K562 (cell line): ENCODE data around the gene HMBS. TPM values are rescaled to one million over a fixed set of nuclear protein-coding genes. Genes with fewer than 3 reads are reported as not detected.

Experiments used
- ARHGAP35 ChIP-seq: fragments of 450-650 bp; IDR thresholded peaks from 2 replicates; pipeline ENCODE4 v1.6.1; 2018; ENCODE audit not compliant: partially characterized antibody
- BCLAF1 ChIP-seq, 2 experiments: fragments of 450-650 bp in 1 of 2; IDR thresholded peaks; 2 replicates each; pipeline ENCODE4 v1.6.1; 2011 to 2017; ENCODE audit warnings: low read depth in 2 of 2, antibody characterized with exemption in 1 of 2, borderline replicate concordance in 1 of 2, low read length in 1 of 2, mild to moderate bottlenecking in 1 of 2, mixed read lengths in 1 of 2; ENCODE audit not compliant: control insufficient read depth in 1 of 2
- CBFA2T2 ChIP-seq: fragments of 450-650 bp; conservative IDR thresholded peaks from 2 replicates; pipeline ENCODE4 v1.6.1; 2017; ENCODE audit warnings: mild to moderate bottlenecking
- GATAD2A ChIP-seq: fragments of 450-650 bp; IDR thresholded peaks from 2 replicates; pipeline ENCODE4 v1.6.1; 2017
- HINFP ChIP-seq: fragments of 450-650 bp; conservative IDR thresholded peaks from 2 replicates; pipeline ENCODE4 v1.6.1; 2016; ENCODE audit warnings: missing genetic modification characterization, low read depth, mild to moderate bottlenecking, control low read depth, missing compliant biosample characterization
- NCOR1 ChIP-seq: fragments of 450-650 bp; IDR thresholded peaks from 2 replicates; pipeline ENCODE4 v1.6.1; 2016; ENCODE audit warnings: mild to moderate bottlenecking, moderate library complexity
- NONO ChIP-seq, 2 experiments: fragments of 200-400 bp in 1 of 2; fragments of 450-650 bp in 1 of 2; formaldehyde crosslinking in 1 of 2; IDR thresholded peaks; 2 replicates each; pipeline ENCODE4 v1.6.1; 2017; ENCODE audit warnings: low read depth in 2 of 2, mild to moderate bottlenecking in 2 of 2, moderate library complexity in 2 of 2, low read length in 1 of 2
- NR2C2 ChIP-seq, 2 experiments: fragments of 200-800 bp in 1 of 2; sonication (Bioruptor generic) in 1 of 2; sonication (generic) in 1 of 2; formaldehyde crosslinking in 1 of 2; IDR thresholded peaks; 2 replicates each; pipeline versions ENCODE4 v1.6.1 to v1.8.0; 2016 to 2022; ENCODE audit warnings: mild to moderate bottlenecking in 1 of 2, missing compliant biosample characterization in 1 of 2, missing genetic modification characterization in 1 of 2, missing genetic modification reagents in 1 of 2
- RCOR1 ChIP-seq, 2 experiments: IDR thresholded peaks; 2 replicates each; pipeline ENCODE4 v1.6.1; 2012; ENCODE audit warnings: low read depth in 2 of 2, low read length in 2 of 2, borderline replicate concordance in 1 of 2, improper control_type of control experiment in 1 of 2
- SRF ChIP-seq, 2 experiments: fragments of 250-450, 450-650 bp in 1 of 2; sonication (Bioruptor Pico) in 1 of 2; sonication (generic) in 1 of 2; formaldehyde crosslinking; IDR thresholded peaks; 2 replicates each; pipeline versions ENCODE4 v1.5.0 to v1.5.1; 2020 to 2022; ENCODE audit warnings: mild to moderate bottlenecking in 1 of 2, missing genetic modification reagents in 1 of 2
- THAP7 ChIP-seq: fragments of 250-450 bp; sonication (Bioruptor Pico); IDR thresholded peaks from 2 replicates; pipeline ENCODE4 v1.5.0; 2021
- U2AF2 ChIP-seq: fragments of 200-400 bp; formaldehyde crosslinking; optimal IDR thresholded peaks from 2 replicates; pipeline ENCODE3; 2017; ENCODE audit warnings: low read depth, mild to moderate bottlenecking, low read length
- USF1 ChIP-seq: sonication (generic); formaldehyde crosslinking; IDR thresholded peaks from 2 replicates; pipeline ENCODE4 v1.9.0; 2022; ENCODE audit warnings: mild to moderate bottlenecking, missing genetic modification reagents
- ZFPM2 ChIP-seq: fragments of 250-450 bp; sonication (Bioruptor Pico); IDR thresholded peaks from 2 replicates; pipeline ENCODE4 v1.5.1; 2022; ENCODE audit warnings: mild to moderate bottlenecking
- ZNF518B ChIP-seq: fragments of 250-450 bp; sonication (Bioruptor Pico); IDR thresholded peaks from 2 replicates; pipeline ENCODE4 v1.5.0; 2021; ENCODE audit warnings: mild to moderate bottlenecking, moderate library complexity
- polyA plus RNA-seq, 8 experiments: library from polyadenylated mRNA; depleted of rRNA in 4 of 8; stranded (reverse) in 5 of 8; unstranded in 3 of 8; fragments of >200 nt; fragmentation: Nextera tagmentation in 2 of 8; fragmentation: Illumina TruSeq in 1 of 8; extraction: Ambion mirVana in 2 of 8; extraction: Trizol in 1 of 8; gene quantifications; 2 replicates each; pipeline versions ENCODE4 v1.2.1 to v1.2.3, GENCODE V29; 2011 to 2014; ENCODE audit warnings: inconsistent platforms in 1 of 8, missing spikeins in 1 of 8
- total RNA-seq, 7 experiments: library from RNA; depleted of rRNA in 6 of 7; stranded (reverse); fragments of >200 nt in 6 of 7; fragmentation: Illumina TruSeq in 2 of 7; extraction: Trizol in 2 of 7; gene quantifications; 2 replicates each; pipeline versions ENCODE4 v1.2.1 to v1.2.3, GENCODE V29; 2011 to 2021; ENCODE audit warnings: low replicate concordance in 1 of 7

HMBS gene
- total and polyA plus RNA-seq, 9 of the 15 experiments (the other 6 are each of a cell fraction or from before 2014, with no cell fraction given) = 56.9 to 385 (median 286) TPM

GRCh38 chr11:119101759-119102423 is 17.2 kb downstream of the HMBS start, which contains the start of gene DPAGT1 (continued):
- TF ChIP-seq THAP7 (CRISPR knock-in tag) (no peak), BCLAF1 (IDR thresholded peaks at IDR 0.05; ENCODE audit: borderline replicate concordance in 1 of 2, control insufficient read depth in 1 of 2, low read depth in 2 of 2, low read length in 1 of 2) (no peak; a peak in 1 of 4 replicates), ZNF518B (no peak), RCOR1 (IDR thresholded peaks at IDR 0.05; ENCODE audit: borderline replicate concordance in 1 of 2, low read depth in 2 of 2, low read length in 2 of 2) (peak in 1 of 2 experiments; percentile 77; a peak in 2 of 4 replicates), ZFPM2 (no peak), ARHGAP35 (no peak), U2AF2 (no peak), SRF (CRISPR knock-in tag; IDR thresholded peaks at IDR 0.05) (no peak; a peak in 1 of 4 replicates), NCOR1 (no peak), USF1 (peak; percentile 93), NONO (IDR thresholded peaks at IDR 0.05; ENCODE audit: low read depth in 2 of 2, low read length in 1 of 2) (0 out of 4 replicates have a peak, but pooled peaks of 1 of the 2 experiments have one; percentile 21), CBFA2T2 (peak; percentile 65), NR2C2 (CRISPR knock-in tag; IDR thresholded peaks at IDR 0.05) (no peak), NR2C2 (tag; IDR thresholded peaks at IDR 0.05) (peak; percentile 97), GATAD2A (no peak), HINFP (tag) (no peak)
